Suprapubic skin (tissue), 4 donors: ENCODE results near the gene STRA6.

ENCODE experiments used
- POLR2A ChIP-seq, 2 donors: fragments of 450-650 bp; IDR thresholded peaks; one replicate each; pipeline ENCODE4 v1.6.1; 2017; ENCODE audit warnings: antibody characterized with exemption in 2 of 2, mild to moderate bottlenecking in 2 of 2, moderate library complexity in 2 of 2
- POLR2AphosphoS5 ChIP-seq, 3 donors: sonication (generic); formaldehyde crosslinking; IDR thresholded peaks; one replicate each; pipeline ENCODE4 v1.6.1; 2017; ENCODE audit warnings: antibody characterized with exemption in 3 of 3
- TF ChIP-seq, protein P1 (sequence below), 2 donors: fragments of 200-600 bp in 1 of 2; fragments of 450-650 bp in 1 of 2; sonication (generic) in 1 of 2; IDR thresholded peaks; one replicate each; pipeline ENCODE4 v1.5.1; 2016 to 2019; ENCODE audit warnings: antibody characterized with exemption in 2 of 2, mild to moderate bottlenecking in 1 of 2, moderate library complexity in 1 of 2

DNA sequence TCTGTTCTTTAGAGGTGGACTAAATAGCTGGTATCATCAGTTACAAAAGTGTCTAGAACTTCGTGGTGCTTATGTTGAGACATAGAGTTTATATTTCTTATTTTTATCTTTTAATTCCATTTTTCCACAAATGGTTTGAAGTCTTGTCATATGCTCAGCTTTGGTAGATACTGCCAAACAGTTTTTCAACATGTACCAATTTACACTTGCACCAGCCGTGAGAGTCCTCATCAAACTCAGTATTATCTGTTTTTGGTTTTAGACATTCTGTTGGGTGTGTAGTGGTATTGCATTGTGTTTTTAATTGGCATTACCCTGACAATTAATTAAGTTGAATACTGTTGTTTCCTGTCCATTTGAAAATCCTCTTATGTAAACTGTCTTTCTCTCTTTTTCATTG, 55.5 kb downstream of the STRA6 start:
- TF ChIP-seq, protein P1, sequence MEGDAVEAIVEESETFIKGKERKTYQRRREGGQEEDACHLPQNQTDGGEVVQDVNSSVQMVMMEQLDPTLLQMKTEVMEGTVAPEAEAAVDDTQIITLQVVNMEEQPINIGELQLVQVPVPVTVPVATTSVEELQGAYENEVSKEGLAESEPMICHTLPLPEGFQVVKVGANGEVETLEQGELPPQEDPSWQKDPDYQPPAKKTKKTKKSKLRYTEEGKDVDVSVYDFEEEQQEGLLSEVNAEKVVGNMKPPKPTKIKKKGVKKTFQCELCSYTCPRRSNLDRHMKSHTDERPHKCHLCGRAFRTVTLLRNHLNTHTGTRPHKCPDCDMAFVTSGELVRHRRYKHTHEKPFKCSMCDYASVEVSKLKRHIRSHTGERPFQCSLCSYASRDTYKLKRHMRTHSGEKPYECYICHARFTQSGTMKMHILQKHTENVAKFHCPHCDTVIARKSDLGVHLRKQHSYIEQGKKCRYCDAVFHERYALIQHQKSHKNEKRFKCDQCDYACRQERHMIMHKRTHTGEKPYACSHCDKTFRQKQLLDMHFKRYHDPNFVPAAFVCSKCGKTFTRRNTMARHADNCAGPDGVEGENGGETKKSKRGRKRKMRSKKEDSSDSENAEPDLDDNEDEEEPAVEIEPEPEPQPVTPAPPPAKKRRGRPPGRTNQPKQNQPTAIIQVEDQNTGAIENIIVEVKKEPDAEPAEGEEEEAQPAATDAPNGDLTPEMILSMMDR (IDR thresholded peaks at IDR 0.05): no peak
- TF ChIP-seq POLR2A (IDR thresholded peaks at IDR 0.05) (no peak), POLR2AphosphoS5 (IDR thresholded peaks at IDR 0.05) (no peak)
